IgD-negative memory B cell (primary cell): ENCODE measurements around the gene KMO. TPM values are rescaled to one million over a fixed set of nuclear protein-coding genes. Genes with fewer than 3 reads are reported as not detected.

Experiments used
- H3K27ac Mint-ChIP-seq, 3 donors: one replicate each; pipeline ENCODE4 v1.8.0; 2020 to 2022; ENCODE audit warnings: mild to moderate bottlenecking in 3 of 3, mixed read lengths in 3 of 3, moderate library complexity in 1 of 3
- H3K27me3 Mint-ChIP-seq: one replicate; pipeline ENCODE4 v1.8.0; 2021; ENCODE audit warnings: mixed read lengths
- H3K36me3 Mint-ChIP-seq: one replicate; pipeline ENCODE4 v1.8.0; 2020; ENCODE audit warnings: mild to moderate bottlenecking, mixed read lengths
- H3K4me1 Mint-ChIP-seq, 3 donors: one replicate each; pipeline ENCODE4 v1.8.0; 2020 to 2022; ENCODE audit warnings: mixed read lengths in 3 of 3, mild to moderate bottlenecking in 1 of 3
- H3K4me3 Mint-ChIP-seq, 4 donors: one replicate each; pipeline ENCODE4 v1.8.0; 2020 to 2022; ENCODE audit warnings: mild to moderate bottlenecking in 4 of 4, mixed read lengths in 4 of 4, moderate library complexity in 3 of 4
- H3K9me3 Mint-ChIP-seq, 3 donors: one replicate each; pipeline ENCODE4 v1.8.0; 2020 to 2021; ENCODE audit warnings: mixed read lengths in 3 of 3, mild to moderate bottlenecking in 1 of 3
- polyA plus RNA-seq: library from polyadenylated mRNA; unstranded; fragments of 300-500 nt; fragmentation: Illumina TruSeq; gene quantifications from one replicate; pipeline ENCODE4 v1.2.3, GENCODE V29; 2021

Gene KMO
- polyA plus RNA-seq, 1 donor from 2014 or later: 10.9 TPM

GRCh38 chr1:241638099-241638682, 106.0 kb downstream of the KMO start:
- Mint-ChIP-seq H3K27me3 (no peaks in the 10 kb centered on the region), H3K27ac (peak overlapping the region in 1 of 3 donors; percentile 41), H3K4me3 (peak overlapping the region; percentile 88 to 96 (median 94)), H3K4me1 (peaks cover 34 to 53% (median 52%) of the 10 kb centered on the region in 3 donors), H3K9me3 (peaks cover 0 to 5% (median 0%) of the 10 kb centered on the region in 3 donors), H3K36me3 (peaks cover 13% of the 10 kb centered on the region)

GRCh38 chr1:241638909-241639622, 106.9 kb downstream of the KMO start:
- H3K4me3 Mint-ChIP-seq: peak overlapping the region; percentile 88 to 96 (median 94)
- H3K36me3 Mint-ChIP-seq: peaks cover 11% of the 10 kb centered on the region

GRCh38 chr1:241639623-241640148, 107.5 kb downstream of the KMO start:
- H3K9me3 Mint-ChIP-seq: peaks cover 0 to 7% (median 0%) of the 10 kb centered on the region in 3 donors
- H3K4me3 Mint-ChIP-seq: peak overlapping the region; percentile 88 to 96 (median 94)
- H3K36me3 Mint-ChIP-seq: peaks cover 7% of the 10 kb centered on the region
- H3K27me3 Mint-ChIP-seq: no peaks in the 10 kb centered on the region
- peak overlapping the region; percentile 64 to 90 (median 80) for H3K27ac Mint-ChIP-seq
- H3K4me1 Mint-ChIP-seq: peaks cover 34 to 52% (median 52%) of the 10 kb centered on the region in 3 donors

More at GRCh38 chr1:241638909-241639622, 106.9 kb downstream of the KMO start:
- Mint-ChIP-seq H3K9me3 (peaks cover 0 to 7% (median 0%) of the 10 kb centered on the region in 3 donors), H3K4me1 (peaks cover 34 to 57% (median 53%) of the 10 kb centered on the region in 3 donors), H3K27me3 (no peaks in the 10 kb centered on the region), H3K27ac (peak overlapping the region; percentile 36 to 90 (median 64))

- peaks cover 1% of the 10 kb centered on the region for H3K36me3 Mint-ChIP-seq
- peak within 1 kb of the TSS; percentile 88 to 96 (median 94) for H3K4me3 Mint-ChIP-seq
- peaks cover 28 to 46% (median 46%) of the 10 kb centered on the region in 3 donors for H3K4me1 Mint-ChIP-seq
- H3K9me3 Mint-ChIP-seq: peaks cover 0 to 7% (median 0%) of the 10 kb centered on the region in 3 donors
- peak within 1 kb of the TSS; percentile 85 to 90 (median 88) for H3K27ac Mint-ChIP-seq
- no peaks in the 10 kb centered on the region for H3K27me3 Mint-ChIP-seq
Observed at GRCh38 chr1:241640149-241640866, 108.1 kb downstream of the KMO start, which contains the start of the genes CHML and OPN3. TSS of gene CHML (minus strand) at chr1:241640369. CDS start at chr1:241635766, 4,603 bp downstream. TSS of gene OPN3 (minus strand) at chr1:241640369. CDS start at chr1:241640254, 115 bp downstream.

GRCh38 chr1:241640867-241641622, 108.9 kb downstream of the KMO start:
- H3K27me3 Mint-ChIP-seq: no peaks in the 10 kb centered on the region
- peak overlapping the region; percentile 57 to 88 (median 85) for H3K27ac Mint-ChIP-seq
- H3K4me3 Mint-ChIP-seq: peak overlapping the region; percentile 83 to 94 (median 88)
- H3K9me3 Mint-ChIP-seq: peaks cover 0 to 7% (median 0%) of the 10 kb centered on the region in 3 donors
- peaks cover 21 to 39% (median 38%) of the 10 kb centered on the region in 3 donors for H3K4me1 Mint-ChIP-seq
- H3K36me3 Mint-ChIP-seq: no peaks in the 10 kb centered on the region

GRCh38 chr1:241641773-241642592, 109.8 kb downstream of the KMO start:
- Mint-ChIP-seq H3K9me3 (peaks cover 0 to 7% (median 0%) of the 10 kb centered on the region in 3 donors), H3K27ac (peak overlapping the region in 1 of 3 donors; percentile 26), H3K4me3 (peak overlapping the region in 1 of 4 donors; percentile 84), H3K27me3 (no peaks in the 10 kb centered on the region), H3K36me3 (no peaks in the 10 kb centered on the region), H3K4me1 (peaks cover 18 to 32% (median 29%) of the 10 kb centered on the region in 3 donors)

GRCh38 chr1:241642593-241642944, 110.4 kb downstream of the KMO start:
- Mint-ChIP-seq H3K4me3 (peak overlapping the region in 1 of 4 donors; percentile 84), H3K9me3 (peaks cover 0 to 7% (median 0%) of the 10 kb centered on the region in 3 donors), H3K27ac (no peak overlapping the region), H3K27me3 (no peaks in the 10 kb centered on the region), H3K4me1 (peaks cover 14 to 26% (median 23%) of the 10 kb centered on the region in 3 donors), H3K36me3 (no peaks in the 10 kb centered on the region)

GRCh38 chr1:241644259-241644658, 112.1 kb downstream of the KMO start:
- Mint-ChIP-seq H3K4me1 (peaks cover 2 to 12% (median 10%) of the 10 kb centered on the region in 3 donors), H3K9me3 (peaks cover 0 to 7% (median 0%) of the 10 kb centered on the region in 3 donors), H3K27me3 (no peaks in the 10 kb centered on the region), H3K4me3 (no peak overlapping the region), H3K36me3 (peaks cover 2% of the 10 kb centered on the region), H3K27ac (no peak overlapping the region)

- H3K4me3 Mint-ChIP-seq: no peak overlapping the region
- H3K36me3 Mint-ChIP-seq: peaks cover 2% of the 10 kb centered on the region
- H3K4me1 Mint-ChIP-seq: peaks cover 2 to 11% (median 8%) of the 10 kb centered on the region in 3 donors
- H3K27me3 Mint-ChIP-seq: no peaks in the 10 kb centered on the region
- H3K9me3 Mint-ChIP-seq: peaks cover 0 to 7% (median 0%) of the 10 kb centered on the region in 3 donors
- H3K27ac Mint-ChIP-seq: no peak overlapping the region
Observed at GRCh38 chr1:241645199-241645598, 113.0 kb downstream of the KMO start.

Other genes with a start within 250 kb of the KMO start
- gene RGS7, start 175.2 kb upstream of the KMO start, polyA plus RNA-seq: 0.54 TPM
- 47.1 TPM for gene FH, start 12.6 kb upstream of the KMO start, polyA plus RNA-seq
- gene CHML, start 108.0 kb downstream of the KMO start, polyA plus RNA-seq: 5.3 TPM
- gene OPN3, start 108.0 kb downstream of the KMO start, polyA plus RNA-seq: 76.7 TPM
- 0.90 TPM for gene WDR64, start 119.9 kb downstream of the KMO start, polyA plus RNA-seq